ENCODE measurements around the gene PITX3. TPM values are rescaled to one million over a fixed set of nuclear protein-coding genes. Genes with fewer than 3 reads are reported as not detected.
"Not testable (repeated sequence)": the region's sequence is repeated elsewhere in the genome, so short reads cannot be mapped to it uniquely, and the experiment has no call there.

Gene PITX3
- total and polyA plus RNA-seq, 11 donors: 0.18 to 9.5 (median 1.3) TPM

- WGBS, 4 donors: 82 to 89% (median 85%) methylated on average over 1 of the region's 1 CpG
- intact Hi-C loops (cut with DNase I): no loop called here
Measured at GRCh38 chr10:102254426-102254825, 13.1 kb upstream of the PITX3 start.

GRCh38 chr10:102252508-102252907, 11.2 kb upstream of the PITX3 start:
- WGBS, 4 donors: 92 to 95% (median 94%) methylated on average over 3 of the region's 3 CpGs
- DNase-seq; ATAC-seq; H3K4me3 ChIP-seq; H3K27ac ChIP-seq; H3K27me3 ChIP-seq; H3K9me3 ChIP-seq; intact Hi-C loops (cut with DNase I): not testable (repeated sequence)
- H3K36me3 ChIP-seq: peaks cover 0 to 29% (median 6%) of the 10 kb centered on the region in 9 donors
- peaks cover 0 to 53% (median 20%) of the 10 kb centered on the region in 12 donors for H3K4me1 ChIP-seq

More at GRCh38 chr10:102254426-102254825, 13.1 kb upstream of the PITX3 start:
- H3K9me3 ChIP-seq: no peaks in the 10 kb centered on the region
- H3K4me3 ChIP-seq: no peak overlapping the region
- no peak overlapping the region for H3K27ac ChIP-seq
- no peak for ATAC-seq
- TF ChIP-seq CTCF (IDR thresholded peaks at IDR 0.05) (no peak), POLR2A (IDR thresholded peaks at IDR 0.05) (no peak)
- no peak for DNase-seq
- H3K27me3 ChIP-seq: no peaks in the 10 kb centered on the region
- peaks cover 0 to 34% (median 4%) of the 10 kb centered on the region in 12 donors for H3K4me1 ChIP-seq
- H3K36me3 ChIP-seq: peaks cover 0 to 28% (median 10%) of the 10 kb centered on the region in 9 donors

GRCh38 chr10:102247734-102248133, 6.4 kb upstream of the PITX3 start:
- Histone ChIP-seq H3K27me3 (no peaks in the 10 kb centered on the region), H3K9me3 (no peaks in the 10 kb centered on the region), H3K36me3 (peaks cover 0 to 23% (median 2%) of the 10 kb centered on the region in 9 donors), H3K4me3 (peak overlapping the region in 6 of 12 donors; percentile 74 to 93 (median 80)), H3K27ac (peak overlapping the region in 3 of 12 donors; percentile 27 to 87 (median 37)), H3K4me1 (peaks cover 0 to 53% (median 33%) of the 10 kb centered on the region in 12 donors)
- ATAC-seq (no peak), DNase-seq (no peak)
- intact Hi-C loops (cut with DNase I): loop anchor here in 4 of 10 donors (5.0 kb wide), 1 partner anchor 35 kb away; no protein-coding TSS in a partner anchor
- TF ChIP-seq CTCF (IDR thresholded peaks at IDR 0.05) (no peak), POLR2A (IDR thresholded peaks at IDR 0.05) (no peak)

GRCh38 chr10:102246261-102246660, 4.9 kb upstream of the PITX3 start:
- peak overlapping the region; percentile 69 to 93 (median 79) for H3K4me3 ChIP-seq
- H3K27ac ChIP-seq: peak overlapping the region in 11 of 12 donors; percentile 84 to 97 (median 88)
- TF ChIP-seq POLR2A (IDR thresholded peaks at IDR 0.05) (no peak), CTCF (IDR thresholded peaks at IDR 0.05) (no peak)
- peaks cover 0 to 62% (median 39%) of the 10 kb centered on the region in 12 donors for H3K4me1 ChIP-seq
- peaks cover 0 to 17% (median 0%) of the 10 kb centered on the region in 9 donors for H3K36me3 ChIP-seq
- intact Hi-C loops (cut with DNase I): loop anchor here in 4 of 10 donors (5.0 kb wide), 1 partner anchor 36 kb away; no protein-coding TSS in a partner anchor
- no peak for ATAC-seq
- WGBS, 4 donors: 12 to 23% (median 21%) methylated on average over 3 of the region's 3 CpGs
- no peak for DNase-seq
- no peaks in the 10 kb centered on the region for H3K9me3 ChIP-seq
- peaks cover 0 to under 1% (median 0%) of the 10 kb centered on the region in 9 donors for H3K27me3 ChIP-seq

GRCh38 chr10:102245932-102246251, 4.6 kb upstream of the PITX3 start:
- Histone ChIP-seq H3K4me3 (peak overlapping the region; percentile 69 to 93 (median 79)), H3K4me1 (peaks cover 0 to 66% (median 41%) of the 10 kb centered on the region in 12 donors), H3K36me3 (peaks cover 0 to 16% (median 0%) of the 10 kb centered on the region in 9 donors), H3K27me3 (peaks cover 0 to 4% (median 0%) of the 10 kb centered on the region in 9 donors), H3K9me3 (no peaks in the 10 kb centered on the region), H3K27ac (peak overlapping the region; percentile 66 to 97 (median 88))
- intact Hi-C loops (cut with DNase I): loop anchor here in 4 of 10 donors (5.0 kb wide), 1 partner anchor 36 kb away; no protein-coding TSS in a partner anchor
- DNase-seq (no peak), ATAC-seq (peak in 1 of 4 donors; percentile 0)
- 0 to 4% (median 1%) methylated on average over 4 of the region's 4 CpGs for WGBS, 4 donors
- TF ChIP-seq POLR2A (IDR thresholded peaks at IDR 0.05) (no peak), CTCF (IDR thresholded peaks at IDR 0.05) (no peak)
